HG02852 (cell line): ENCODE results near the gene FBP1.
"Not testable (repeated sequence)": the region's sequence is repeated elsewhere in the genome, so short reads cannot be mapped to it uniquely, and the experiment has no call there.

ENCODE experiments used
- ATAC-seq: cut with Tn5 transposase; IDR thresholded peaks from one replicate; pipeline ENCODE4 v1.9.1; 2021; ENCODE audit warnings: mild to moderate bottlenecking, moderate library complexity; ENCODE audit not compliant: unreplicated experiment

Gene FBP1

DNA sequence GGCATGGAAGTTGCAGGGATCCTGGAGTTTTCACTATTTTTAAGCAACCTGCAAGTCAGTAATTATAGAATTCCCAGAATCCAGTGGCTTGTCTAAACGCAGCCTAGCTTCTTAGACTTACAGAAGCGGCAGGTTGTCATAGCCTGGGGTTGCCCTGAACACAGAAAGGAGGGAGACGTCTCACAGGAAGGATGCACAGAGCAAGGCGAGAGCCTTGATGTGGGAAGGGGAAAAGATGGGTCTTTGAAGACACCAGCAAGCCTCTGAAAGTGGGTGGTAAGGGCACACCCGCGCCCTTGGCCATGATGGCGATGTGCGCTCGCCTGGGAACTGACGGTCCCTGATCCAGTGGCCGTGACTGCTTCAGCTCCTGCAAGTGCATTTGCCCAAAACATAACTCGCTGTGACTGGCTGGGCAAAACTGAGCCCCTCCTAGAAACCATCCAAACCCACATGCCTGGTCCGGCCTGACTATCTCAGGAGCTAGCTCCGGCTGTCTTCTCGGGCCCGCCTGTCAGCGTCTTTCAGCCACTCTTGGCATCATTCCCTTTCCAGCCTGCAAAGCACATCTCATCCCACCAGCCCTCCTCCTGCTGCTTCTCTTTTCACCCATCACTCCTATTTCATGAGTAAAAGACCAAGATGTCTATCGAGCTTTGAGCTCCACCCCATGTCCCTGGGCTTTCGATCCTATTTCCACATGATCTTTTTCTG is 17.1 kb downstream of the FBP1 start:
- no peak for ATAC-seq

DNA sequence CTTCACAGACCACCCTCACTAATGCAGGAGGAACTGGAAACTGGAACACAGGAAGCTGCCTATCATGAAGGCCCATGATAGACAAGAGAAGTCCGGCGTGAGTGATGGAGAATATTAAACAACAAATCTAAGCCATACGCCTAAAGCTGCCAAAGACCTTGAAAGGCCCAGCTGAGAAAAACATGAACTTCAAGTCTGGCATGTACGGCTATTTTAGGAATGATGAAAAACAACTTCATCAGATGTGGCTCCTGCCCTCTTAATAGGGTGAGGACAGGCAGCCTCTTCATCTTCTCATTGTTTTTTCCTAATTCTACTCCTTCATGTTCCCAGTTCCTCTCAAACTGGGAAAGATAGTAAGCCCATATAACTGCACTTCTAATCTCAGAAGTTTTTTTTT is 20.3 kb downstream of the FBP1 start:
- ATAC-seq: no peak

DNA sequence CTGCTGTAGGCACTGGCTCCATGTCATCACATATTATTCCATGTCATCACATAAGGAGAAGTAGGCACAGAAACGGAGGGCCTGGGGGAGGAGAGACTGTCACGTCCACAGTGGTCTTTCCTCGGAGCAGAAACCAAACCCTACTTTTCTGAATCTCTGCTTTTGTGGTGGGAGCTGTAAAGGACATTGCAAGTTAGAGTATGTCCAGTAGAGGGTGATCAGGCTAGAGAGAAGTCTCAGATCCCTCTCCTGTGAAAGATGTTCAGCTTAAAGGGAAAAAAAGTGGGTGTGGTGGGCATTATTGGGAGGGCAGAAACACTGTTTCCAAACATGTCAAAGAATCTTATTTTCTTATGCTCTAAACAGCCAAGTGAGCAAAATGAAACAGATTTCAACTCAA is 26.3 kb downstream of the FBP1 start:
- ATAC-seq: no peak

DNA sequence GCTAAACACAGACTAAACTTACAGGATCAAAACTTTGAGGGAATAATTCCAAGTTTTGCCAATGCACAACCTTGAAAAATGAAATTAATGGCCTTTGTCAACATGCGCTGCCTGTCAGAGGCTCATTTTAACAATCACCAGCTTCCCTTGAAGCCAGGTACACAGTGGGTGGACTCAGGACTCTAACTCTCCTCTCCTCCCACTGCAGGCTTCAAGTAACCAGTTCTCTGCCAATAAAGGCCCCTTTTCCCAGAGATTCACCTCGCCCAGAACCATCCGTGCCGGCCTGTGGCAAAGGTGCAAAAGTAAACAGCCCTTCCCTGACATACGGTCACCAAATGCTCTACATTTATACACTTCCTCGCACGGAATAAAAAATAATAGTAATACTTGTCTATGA is 27.2 kb downstream of the FBP1 start:
- no peak for ATAC-seq

- ATAC-seq: no peak
These were observed 27.7 kb downstream of the FBP1 start for GRCh38 chr9:94611638-94612068.

GRCh38 chr9:94610181-94610606 is 29.1 kb downstream of the FBP1 start:
- ATAC-seq: no peak

DNA sequence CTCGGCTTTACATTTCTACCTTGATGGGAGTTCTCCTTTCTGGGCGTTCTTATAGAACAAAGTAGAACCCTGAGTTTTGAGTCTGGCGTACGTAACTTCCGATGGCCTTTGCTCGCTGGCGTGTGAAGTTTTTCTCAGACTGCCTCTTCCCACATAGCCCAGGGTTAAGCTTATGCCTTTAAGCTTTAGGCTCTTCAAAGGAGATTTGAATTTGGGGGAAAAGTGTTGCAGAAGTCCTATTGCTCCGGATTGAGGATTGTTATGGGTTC is 32.0 kb downstream of the FBP1 start:
- ATAC-seq: no peak

DNA sequence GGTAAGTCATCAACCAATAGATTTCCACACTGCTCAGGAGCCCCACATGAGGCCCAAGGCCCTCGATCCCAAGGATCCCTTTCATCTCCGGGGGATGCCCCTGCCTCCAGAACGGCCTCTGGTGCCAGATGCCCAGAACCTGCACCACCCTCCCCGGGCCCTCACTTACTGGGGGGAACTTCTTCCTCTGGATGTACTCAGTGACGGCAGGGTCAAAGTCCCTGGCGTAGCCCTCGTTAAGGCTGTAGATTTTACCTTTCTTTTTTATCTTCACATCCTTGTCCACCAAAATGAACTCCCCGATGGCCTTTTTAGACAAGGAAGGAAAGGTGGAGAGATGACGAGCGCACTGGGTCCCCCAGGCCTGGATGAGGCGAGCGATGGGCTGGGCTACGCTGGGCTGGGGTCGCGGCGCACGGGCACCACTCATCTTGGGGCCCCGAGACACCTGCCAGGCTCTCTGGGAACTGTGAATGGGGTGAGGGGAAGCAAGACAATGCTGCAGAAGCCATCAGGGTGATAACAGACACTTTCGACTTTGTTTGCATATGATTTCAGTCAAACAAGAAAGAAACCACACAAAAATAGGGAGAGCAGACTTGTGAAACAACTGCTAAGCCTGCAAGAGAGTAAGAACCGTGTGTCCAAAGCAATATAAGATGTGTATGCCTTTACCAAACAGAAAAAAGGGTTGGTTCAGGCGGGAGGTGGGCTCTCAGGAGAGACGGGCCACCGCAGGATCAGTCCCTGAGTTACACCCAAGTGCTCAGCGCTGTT is 32.5 kb downstream of the FBP1 start:
- no peak for ATAC-seq

DNA sequence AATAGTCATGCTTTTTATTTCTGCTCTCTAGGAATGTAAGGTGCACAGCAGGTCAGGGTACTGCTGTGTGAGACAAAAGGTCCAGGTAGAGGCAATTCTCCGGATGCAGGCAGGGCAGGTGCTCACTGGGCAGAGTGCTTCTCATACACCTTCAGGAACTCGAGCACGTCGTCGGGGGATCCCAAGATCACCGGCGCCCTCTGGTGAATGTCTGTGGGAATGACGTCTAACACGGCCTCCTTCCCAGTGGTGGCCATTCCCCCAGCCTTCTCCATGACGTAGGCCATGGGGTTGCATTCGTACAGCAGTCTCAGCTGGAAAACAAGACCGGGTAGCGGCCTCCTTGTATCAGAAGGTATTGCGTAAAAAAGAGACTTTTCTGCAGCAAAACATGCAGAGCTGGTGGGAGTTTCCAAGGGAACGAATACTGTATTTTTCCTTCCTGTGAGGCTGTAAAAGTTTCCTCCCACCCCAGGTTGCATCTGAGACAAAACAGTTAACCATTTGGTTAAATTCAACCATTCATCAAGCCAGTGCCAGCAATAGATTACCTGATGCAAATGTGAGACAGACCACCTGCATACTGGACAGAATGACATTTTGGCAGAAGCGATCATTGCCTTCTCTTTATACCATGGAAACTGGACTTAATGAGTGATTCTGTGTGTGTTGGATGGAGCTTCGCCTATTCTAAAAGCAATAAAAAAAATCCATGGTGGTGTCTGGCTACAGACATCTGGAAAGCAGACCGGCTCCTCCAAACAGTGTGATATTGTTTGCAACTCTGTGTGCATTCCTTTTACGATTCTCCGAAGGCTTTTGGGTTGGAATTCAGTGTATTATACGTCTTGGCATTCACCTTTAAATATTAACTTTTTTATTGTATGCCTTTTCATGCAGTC is 35.8 kb downstream of the FBP1 start:
- ATAC-seq: no peak

- ATAC-seq: no peak
These were observed 36.7 kb downstream of the FBP1 start for GRCh38 chr9:94602666-94603065.

- no peak for ATAC-seq
These were observed 38.6 kb downstream of the FBP1 start for GRCh38 chr9:94600715-94601114.

DNA sequence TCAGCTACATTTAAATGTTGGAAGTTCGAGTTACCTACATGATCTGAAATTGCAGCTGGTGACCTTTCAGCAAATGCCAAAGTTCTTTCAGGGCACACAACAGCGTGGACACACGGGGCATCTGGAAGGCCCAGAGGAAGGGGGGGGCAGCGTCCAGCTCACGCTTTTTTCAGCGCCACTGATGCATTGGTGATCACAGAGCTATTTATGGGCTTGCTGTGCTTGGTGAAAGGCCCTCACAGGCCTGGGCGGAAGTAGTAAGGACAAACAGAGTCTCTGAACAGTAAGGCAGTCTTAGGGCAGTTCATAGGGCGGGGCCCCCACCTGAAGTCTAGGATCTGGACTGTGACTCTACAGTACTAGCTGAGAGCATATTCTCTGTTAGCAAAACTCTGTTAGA is 39.1 kb downstream of the FBP1 start:
- no peak for ATAC-seq

GRCh38 chr9:94599102-94599501 is 40.2 kb downstream of the FBP1 start:
- ATAC-seq: no peak

GRCh38 chr9:94593459-94594345 is 45.6 kb downstream of the FBP1 start, which contains the start of gene FBP2:
FBP2 (minus strand) TSS chr9:94593824; CDS start chr9:94593726, 98 bp downstream.
- ATAC-seq: no peak

DNA sequence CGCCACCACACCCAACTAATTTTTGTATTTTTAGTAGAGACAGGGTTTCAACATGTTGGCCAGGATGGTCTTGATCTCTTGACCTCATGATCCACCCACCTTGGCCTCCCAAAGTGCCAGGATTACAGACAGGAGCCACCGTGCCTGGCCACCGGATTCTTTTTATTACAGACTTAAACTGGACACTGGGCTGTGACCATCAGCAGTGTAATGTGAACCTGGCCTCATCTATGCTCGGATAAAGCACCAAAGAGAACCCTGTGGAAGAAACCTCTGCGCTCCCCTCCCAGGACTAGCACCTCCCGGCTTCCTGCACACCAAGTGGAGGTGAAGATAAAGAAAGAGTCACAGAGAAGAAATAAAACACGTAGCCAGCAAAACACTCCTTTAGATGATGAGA is 46.6 kb downstream of the FBP1 start:
- ATAC-seq: not testable (repeated sequence)

DNA sequence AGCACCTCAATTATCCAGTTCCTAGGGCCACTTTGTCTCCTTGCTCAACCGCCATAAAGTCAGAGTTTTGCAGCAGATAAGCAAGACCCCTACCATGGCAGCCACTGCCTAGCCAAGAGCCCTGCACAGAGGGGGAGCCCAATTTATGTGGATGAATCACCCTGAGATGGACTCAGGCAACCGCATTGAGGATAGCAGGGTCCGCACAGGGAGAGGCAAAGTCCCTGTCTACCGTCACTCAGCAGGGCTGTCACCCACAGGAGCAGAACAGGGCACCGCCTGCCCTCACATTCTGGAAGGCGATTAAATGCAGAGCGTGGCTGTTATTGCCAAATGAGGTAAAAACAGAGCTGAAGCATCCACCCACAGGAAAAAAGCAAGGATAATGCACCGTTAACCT is 47.4 kb downstream of the FBP1 start:
- ATAC-seq: no peak

DNA sequence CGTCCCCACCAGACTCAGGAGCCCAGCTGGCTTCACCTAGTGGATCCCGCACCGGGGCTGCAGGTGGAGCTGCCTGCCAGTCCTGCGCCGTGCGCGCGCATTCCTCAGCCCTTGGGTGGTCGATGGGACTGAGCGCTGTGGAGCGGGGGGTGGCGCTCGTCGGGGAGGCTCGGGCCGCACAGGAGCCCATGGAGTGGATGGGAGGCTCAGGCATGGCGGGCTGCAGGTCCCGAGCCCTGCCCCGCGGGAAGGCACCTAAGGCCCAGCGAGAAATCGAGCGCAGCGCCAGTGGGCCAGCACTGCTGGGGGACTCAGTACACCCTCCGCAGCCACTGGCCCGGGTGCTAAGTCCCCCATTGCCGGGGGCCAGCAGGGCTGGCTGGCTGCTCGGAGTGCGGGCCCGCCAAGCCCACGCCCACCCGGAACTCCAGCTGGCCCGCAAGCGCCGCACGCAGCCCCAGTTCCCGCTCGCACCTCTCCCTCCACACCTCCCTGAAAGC is 48.2 kb downstream of the FBP1 start:
- not testable (repeated sequence) for ATAC-seq

GRCh38 chr9:94588681-94589080 is 50.6 kb downstream of the FBP1 start:
- ATAC-seq: no peak

GRCh38 chr9:94586814-94587213 is 52.5 kb downstream of the FBP1 start:
- ATAC-seq: no peak

GRCh38 chr9:94586316-94586715 is 53.0 kb downstream of the FBP1 start:
- no peak for ATAC-seq
